ENCODE results near the gene C17orf67. TPM values are rescaled to one million over a fixed set of nuclear protein-coding genes. Genes with fewer than 3 reads are reported as not detected.

C17orf67 gene
- total RNA-seq, 1 donor from 2014 or later = 4.2 TPM

DNA sequence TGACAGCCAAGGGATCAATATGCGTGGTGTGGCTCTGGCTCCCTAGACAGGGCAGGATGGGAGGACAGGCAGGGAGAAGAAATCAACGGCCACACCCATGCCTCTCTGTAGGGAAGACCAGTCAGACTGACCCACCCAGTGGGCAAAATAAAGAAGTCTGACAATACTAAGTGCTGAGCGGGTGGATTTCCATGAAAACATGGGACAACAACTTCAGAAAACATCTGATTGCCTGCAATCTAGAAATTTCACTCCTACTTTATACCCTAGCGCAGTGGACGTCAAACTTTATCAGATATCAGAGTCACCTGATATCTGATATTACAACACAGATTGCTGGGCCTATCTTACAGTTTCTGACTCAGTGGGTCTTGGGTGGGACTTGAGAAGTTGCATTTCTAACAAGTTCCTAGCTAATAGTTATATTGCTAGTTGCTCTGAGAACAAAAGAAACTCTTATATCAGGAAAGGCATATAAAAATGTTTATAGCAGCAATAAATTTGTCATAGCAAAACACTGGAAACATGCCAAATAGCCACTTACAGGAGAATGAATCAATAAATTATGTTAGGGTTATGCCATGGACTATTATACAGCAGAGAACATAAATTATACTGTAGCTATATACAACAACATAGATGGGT, 38.4 kb downstream of the C17orf67 start:
- H3K9me3 Mint-ChIP-seq = peaks cover 19% of the 10 kb centered on the region
- intact Hi-C loops (cut with micrococcal nuclease) = no loop called here
- H3K36me3 Mint-ChIP-seq (ENCODE audit: low read depth) = peaks cover 11% of the 10 kb centered on the region
- no peak overlapping the region for H3K27ac Mint-ChIP-seq
- no peak overlapping the region for H3K4me3 Mint-ChIP-seq (ENCODE audit: low read depth)
- H3K27me3 Mint-ChIP-seq (ENCODE audit: low read depth) = peaks cover under 1% of the 10 kb centered on the region
- H3K4me1 Mint-ChIP-seq (ENCODE audit: low read depth) = no peaks in the 10 kb centered on the region
- no peak for DNase-seq (ENCODE audit: low spot score)

DNA sequence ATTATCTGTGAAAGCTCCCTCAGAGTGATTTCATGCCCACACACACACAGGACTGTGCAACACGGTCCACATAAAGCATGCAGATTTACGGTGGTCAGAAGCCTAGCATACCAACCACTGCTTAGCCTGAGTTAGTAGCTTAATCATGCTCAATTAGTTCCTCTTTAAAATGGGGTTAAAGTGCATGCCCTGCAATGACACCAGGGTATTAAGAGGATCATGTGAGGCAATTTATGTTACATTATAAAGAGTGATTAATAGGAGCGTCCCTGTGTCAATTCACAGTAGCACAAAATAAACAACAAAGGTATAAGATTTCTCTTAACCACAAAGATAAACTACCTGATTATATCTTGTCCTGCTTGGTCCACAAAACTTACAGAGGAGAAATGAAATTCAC, 39.8 kb downstream of the C17orf67 start:
- intact Hi-C loops (cut with micrococcal nuclease) = no loop called here
- no peaks in the 10 kb centered on the region for H3K27me3 Mint-ChIP-seq (ENCODE audit: low read depth)
- H3K36me3 Mint-ChIP-seq (ENCODE audit: low read depth) = peaks cover 18% of the 10 kb centered on the region
- no peak overlapping the region for H3K27ac Mint-ChIP-seq
- no peak overlapping the region for H3K4me3 Mint-ChIP-seq (ENCODE audit: low read depth)
- peaks cover 19% of the 10 kb centered on the region for H3K9me3 Mint-ChIP-seq
- H3K4me1 Mint-ChIP-seq (ENCODE audit: low read depth) = peaks cover 2% of the 10 kb centered on the region
- no peak for DNase-seq (ENCODE audit: low spot score)

DNA sequence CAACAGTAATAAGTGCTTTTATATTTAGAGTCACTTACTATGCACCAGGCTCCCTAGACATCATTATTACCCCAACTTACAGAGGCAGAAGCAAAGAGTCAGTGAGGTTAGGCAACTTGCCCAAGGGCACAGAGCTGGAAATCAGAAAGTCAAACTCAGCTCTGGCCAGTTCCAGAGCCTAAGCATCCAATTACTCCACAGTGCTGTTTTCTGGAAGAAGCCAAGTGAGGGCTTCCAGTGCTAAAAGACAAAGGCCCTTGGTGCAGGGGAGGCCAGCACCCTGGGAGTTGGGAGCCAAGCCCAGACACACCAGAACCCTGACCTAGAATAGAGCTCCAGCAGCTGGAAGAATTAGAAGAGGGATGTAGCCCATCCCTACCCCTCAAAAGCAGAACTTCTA, 40.2 kb downstream of the C17orf67 start:
- Mint-ChIP-seq H3K4me3 (ENCODE audit: low read depth) (no peak overlapping the region), H3K4me1 (ENCODE audit: low read depth) (peaks cover 2% of the 10 kb centered on the region), H3K27ac (no peak overlapping the region), H3K9me3 (peaks cover 19% of the 10 kb centered on the region), H3K27me3 (ENCODE audit: low read depth) (no peaks in the 10 kb centered on the region), H3K36me3 (ENCODE audit: low read depth) (peaks cover 18% of the 10 kb centered on the region)
- intact Hi-C loops (cut with micrococcal nuclease) = no loop called here
- no peak for DNase-seq (ENCODE audit: low spot score)

DNA sequence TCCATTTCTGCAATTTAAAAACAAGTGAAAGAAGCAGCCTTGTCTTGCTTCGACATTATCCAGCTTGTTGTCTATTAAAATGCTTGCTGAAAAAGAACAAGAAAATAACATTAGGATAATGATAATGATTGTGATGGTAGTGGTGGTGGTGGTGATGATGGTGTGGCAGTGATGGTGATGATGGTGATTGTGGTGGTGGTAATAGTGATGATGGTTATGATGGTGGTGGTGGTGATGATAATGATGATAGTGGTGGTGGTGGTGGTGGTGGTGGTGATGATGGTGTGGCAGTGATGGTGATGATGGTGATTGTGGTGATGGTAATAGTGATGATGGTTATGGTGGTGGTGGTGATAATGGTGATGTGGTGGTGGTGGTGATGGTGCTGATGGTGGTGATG, 41.5 kb downstream of the C17orf67 start:
- no peak overlapping the region for H3K4me3 Mint-ChIP-seq (ENCODE audit: low read depth)
- peaks cover 19% of the 10 kb centered on the region for H3K9me3 Mint-ChIP-seq
- H3K27me3 Mint-ChIP-seq (ENCODE audit: low read depth) = no peaks in the 10 kb centered on the region
- no peak overlapping the region for H3K27ac Mint-ChIP-seq
- intact Hi-C loops (cut with micrococcal nuclease) = no loop called here
- peaks cover 10% of the 10 kb centered on the region for H3K4me1 Mint-ChIP-seq (ENCODE audit: low read depth)
- no peak for DNase-seq (ENCODE audit: low spot score)
- H3K36me3 Mint-ChIP-seq (ENCODE audit: low read depth) = peaks cover 20% of the 10 kb centered on the region

DNA sequence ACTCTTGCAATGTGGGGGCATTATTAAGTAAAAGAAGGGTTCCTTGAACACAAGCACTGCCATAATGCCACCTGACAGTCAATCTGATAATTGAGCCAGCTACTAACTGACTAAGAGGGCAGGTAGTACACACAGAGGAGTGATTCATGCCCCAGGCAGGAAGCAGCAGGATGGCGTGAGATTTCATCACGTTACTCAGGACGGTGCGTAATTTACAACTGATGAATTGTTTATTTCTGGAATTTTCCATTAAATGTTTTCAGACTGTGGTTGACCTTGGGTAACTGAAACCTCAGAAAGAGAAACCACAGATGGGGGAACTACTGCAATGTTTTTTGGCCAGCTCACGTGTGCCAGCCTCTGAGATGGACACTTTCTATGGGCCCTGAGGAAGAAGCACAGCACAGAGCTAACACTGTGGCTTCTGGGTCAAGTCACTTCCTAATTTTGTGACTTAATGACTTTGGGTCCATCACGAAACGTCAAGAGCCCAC, 46.7 kb downstream of the C17orf67 start:
- intact Hi-C loops (cut with micrococcal nuclease) = loop anchor here (5.0 kb wide), 1 partner anchor 45 kb away; the partner anchor contains the start of genes C17orf67 and DGKE
- Mint-ChIP-seq H3K4me1 (ENCODE audit: low read depth) (peaks cover 36% of the 10 kb centered on the region), H3K27ac (peak overlapping the region; percentile 88), H3K27me3 (ENCODE audit: low read depth) (no peaks in the 10 kb centered on the region), H3K4me3 (ENCODE audit: low read depth) (peak overlapping the region; percentile 43), H3K36me3 (ENCODE audit: low read depth) (peaks cover 16% of the 10 kb centered on the region), H3K9me3 (peaks cover 10% of the 10 kb centered on the region)
- peak; percentile 54 for DNase-seq (ENCODE audit: low spot score)

DNA sequence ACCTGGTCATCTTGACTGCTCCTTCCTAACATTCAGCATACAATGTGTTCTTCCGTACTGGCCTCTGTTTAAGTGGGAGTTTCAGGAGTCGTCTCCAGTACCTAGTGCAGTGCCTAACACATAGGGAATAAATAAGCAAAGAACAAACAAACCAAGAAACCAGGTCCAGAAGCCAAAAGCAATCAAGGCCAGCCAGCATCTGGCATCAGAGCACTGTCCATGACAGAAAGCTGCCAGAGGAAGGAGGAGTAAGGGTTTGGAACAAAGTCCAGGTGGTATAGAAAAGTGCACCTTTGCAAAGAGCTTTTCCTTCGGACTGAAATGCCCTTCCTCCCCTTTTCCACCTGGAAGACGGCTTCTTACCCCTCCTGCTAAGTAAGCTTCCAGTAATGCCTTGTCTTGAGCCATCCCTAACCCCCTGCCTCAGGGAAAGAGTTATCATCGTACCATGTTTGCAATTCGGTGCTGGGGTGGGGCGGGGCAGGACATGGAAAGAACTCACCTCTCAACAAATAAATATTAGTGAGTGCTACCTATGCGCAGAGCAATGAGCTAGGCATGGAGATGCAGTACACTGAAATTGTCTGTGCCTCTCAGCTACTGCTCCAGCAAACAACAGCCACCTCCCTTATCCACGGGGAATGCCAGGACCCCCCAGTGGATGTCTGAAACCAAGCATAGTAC, 47.6 kb downstream of the C17orf67 start:
- Mint-ChIP-seq H3K4me3 (ENCODE audit: low read depth) (no peak overlapping the region), H3K9me3 (peaks cover 5% of the 10 kb centered on the region)

DNA sequence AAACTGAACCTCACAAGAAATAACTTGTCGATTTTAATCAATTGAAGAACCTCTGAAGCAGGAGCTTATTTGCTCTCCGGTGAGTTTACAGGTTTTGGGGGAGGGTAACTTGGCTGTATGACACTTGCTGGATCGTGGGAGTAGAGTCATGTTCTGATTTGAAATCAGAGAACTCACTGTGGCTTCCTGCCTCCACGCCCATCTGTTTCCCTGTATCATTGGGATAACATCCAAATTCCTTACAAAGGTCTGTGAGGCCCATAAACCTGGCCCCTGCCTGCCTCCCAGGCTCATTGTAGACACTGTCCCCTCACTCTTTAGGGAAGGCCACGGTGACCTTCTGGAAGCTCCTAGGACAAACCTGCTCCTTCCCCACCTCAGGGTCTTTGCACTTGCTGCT, 48.3 kb downstream of the C17orf67 start:
- no peak overlapping the region for H3K4me3 Mint-ChIP-seq (ENCODE audit: low read depth)
- no peak for DNase-seq (ENCODE audit: low spot score)
- peaks cover 11% of the 10 kb centered on the region for H3K36me3 Mint-ChIP-seq (ENCODE audit: low read depth)
- H3K4me1 Mint-ChIP-seq (ENCODE audit: low read depth) = peaks cover 39% of the 10 kb centered on the region
- H3K9me3 Mint-ChIP-seq = no peaks in the 10 kb centered on the region
- H3K27me3 Mint-ChIP-seq (ENCODE audit: low read depth) = no peaks in the 10 kb centered on the region
- intact Hi-C loops (cut with micrococcal nuclease) = loop anchor here (5.0 kb wide), 1 partner anchor 47 kb away; the partner anchor contains the start of genes C17orf67 and DGKE
- H3K27ac Mint-ChIP-seq = no peak overlapping the region

More for the DNA sequence above, 47.6 kb downstream of the C17orf67 start:
- intact Hi-C loops (cut with micrococcal nuclease) = loop anchor here (5.0 kb wide), 1 partner anchor 46 kb away; the partner anchor contains the start of genes C17orf67 and DGKE
- Mint-ChIP-seq H3K27me3 (ENCODE audit: low read depth) (no peaks in the 10 kb centered on the region), H3K4me1 (ENCODE audit: low read depth) (peaks cover 36% of the 10 kb centered on the region), H3K27ac (peak overlapping the region; percentile 88), H3K36me3 (ENCODE audit: low read depth) (peaks cover 15% of the 10 kb centered on the region)
- DNase-seq (ENCODE audit: low spot score) = no peak

DNA sequence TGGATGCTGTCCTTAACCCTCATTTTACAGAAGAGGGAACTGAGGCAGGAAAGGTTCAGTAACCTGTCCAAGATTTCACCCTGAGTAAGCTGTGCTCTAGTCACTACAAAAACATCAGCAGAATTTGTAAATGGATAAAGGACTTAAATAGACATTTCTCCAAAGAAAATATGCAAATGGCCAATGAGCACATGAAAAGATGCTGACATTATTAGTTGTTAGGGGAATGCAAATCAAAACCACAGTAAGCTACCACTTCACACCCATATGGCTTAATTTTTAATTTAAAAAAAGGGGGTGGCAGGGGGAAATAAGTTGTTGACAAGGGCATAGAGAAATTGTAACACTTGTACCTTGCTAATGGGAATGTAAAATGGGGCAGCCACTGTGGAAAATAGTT, 51.4 kb downstream of the C17orf67 start:
- Mint-ChIP-seq H3K9me3 (no peaks in the 10 kb centered on the region), H3K36me3 (ENCODE audit: low read depth) (peaks cover 2% of the 10 kb centered on the region), H3K27me3 (ENCODE audit: low read depth) (no peaks in the 10 kb centered on the region), H3K4me3 (ENCODE audit: low read depth) (no peak overlapping the region), H3K27ac (no peak overlapping the region), H3K4me1 (ENCODE audit: low read depth) (peaks cover 47% of the 10 kb centered on the region)
- no peak for DNase-seq (ENCODE audit: low spot score)
- intact Hi-C loops (cut with micrococcal nuclease) = no loop called here

DNA sequence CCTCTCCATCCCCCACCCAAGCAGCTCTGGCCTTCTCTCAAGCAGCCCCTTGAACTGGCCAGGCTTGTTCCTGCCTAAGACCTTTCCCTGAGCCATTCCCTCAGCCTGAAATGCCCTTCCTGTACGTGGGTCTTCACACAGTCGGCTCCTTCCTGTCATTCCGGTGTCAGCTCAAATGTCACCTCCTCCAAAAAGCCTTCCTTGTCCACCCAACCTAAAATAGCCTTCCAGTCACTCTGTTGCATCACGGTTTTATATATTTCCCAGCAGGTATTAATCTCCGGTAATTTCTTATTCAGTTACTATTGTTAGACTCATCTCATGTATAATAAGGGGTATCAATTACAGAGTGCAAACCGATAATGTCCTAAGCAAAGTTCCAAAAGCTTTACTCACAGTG, 51.8 kb downstream of the C17orf67 start:
- Mint-ChIP-seq H3K4me1 (ENCODE audit: low read depth) (peaks cover 43% of the 10 kb centered on the region), H3K9me3 (no peaks in the 10 kb centered on the region), H3K36me3 (ENCODE audit: low read depth) (no peaks in the 10 kb centered on the region), H3K4me3 (ENCODE audit: low read depth) (no peak overlapping the region), H3K27ac (no peak overlapping the region), H3K27me3 (ENCODE audit: low read depth) (no peaks in the 10 kb centered on the region)
- intact Hi-C loops (cut with micrococcal nuclease) = loop anchor here (2.0 kb wide), 2 partner anchors 19 to 103 kb away; no protein-coding TSS in a partner anchor
- DNase-seq (ENCODE audit: low spot score) = no peak

DNA sequence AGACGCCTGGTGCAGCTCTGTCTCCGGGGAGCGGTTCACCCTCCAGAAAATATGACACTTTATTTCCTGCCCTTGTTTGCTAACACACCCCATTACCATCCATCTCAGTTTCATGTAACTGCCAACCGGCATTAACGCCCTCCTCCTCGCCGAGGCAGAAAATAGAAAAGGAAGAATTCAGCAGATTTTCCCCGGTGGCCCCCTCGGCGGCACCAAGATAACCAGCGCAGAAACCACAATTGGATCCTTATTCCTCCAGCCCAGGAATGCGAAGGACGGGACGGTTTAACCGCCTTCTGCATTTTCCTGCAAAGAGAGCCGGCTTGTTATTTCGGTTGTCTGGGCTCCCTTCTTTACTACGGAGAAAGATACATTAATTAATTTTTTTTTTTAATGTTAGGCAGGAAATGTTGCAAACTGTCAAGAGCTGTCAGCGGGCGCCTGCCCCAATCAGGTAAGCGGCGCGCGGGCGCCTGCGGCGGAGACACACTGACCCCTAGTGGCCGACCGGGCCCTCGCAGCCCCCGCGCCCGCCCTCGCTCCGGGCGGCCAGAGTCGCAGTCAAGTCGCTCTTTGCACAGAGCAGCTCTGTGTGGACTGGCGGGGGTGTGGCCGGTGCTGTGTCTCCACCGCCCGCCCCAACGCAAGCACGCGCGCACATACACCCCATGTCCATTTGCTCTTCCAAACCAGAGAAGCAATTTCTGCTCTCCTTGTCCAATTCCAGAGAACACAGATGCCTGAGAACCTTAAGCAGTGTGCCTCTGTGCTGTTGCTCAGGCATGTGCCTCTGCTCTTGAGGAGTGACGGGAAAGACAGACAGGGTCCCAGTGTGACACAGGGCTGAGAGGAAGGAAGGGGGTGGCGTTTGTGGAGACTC, 53.6 kb downstream of the C17orf67 start:
- intact Hi-C loops (cut with micrococcal nuclease) = loop anchor here (1.0 to 2.0 kb wide), 4 partner anchors 17 to 188 kb away; no protein-coding TSS in a partner anchor
- H3K27me3 Mint-ChIP-seq (ENCODE audit: low read depth) = no peaks in the 10 kb centered on the region
- peak overlapping the region; percentile 92 for H3K27ac Mint-ChIP-seq

DNA sequence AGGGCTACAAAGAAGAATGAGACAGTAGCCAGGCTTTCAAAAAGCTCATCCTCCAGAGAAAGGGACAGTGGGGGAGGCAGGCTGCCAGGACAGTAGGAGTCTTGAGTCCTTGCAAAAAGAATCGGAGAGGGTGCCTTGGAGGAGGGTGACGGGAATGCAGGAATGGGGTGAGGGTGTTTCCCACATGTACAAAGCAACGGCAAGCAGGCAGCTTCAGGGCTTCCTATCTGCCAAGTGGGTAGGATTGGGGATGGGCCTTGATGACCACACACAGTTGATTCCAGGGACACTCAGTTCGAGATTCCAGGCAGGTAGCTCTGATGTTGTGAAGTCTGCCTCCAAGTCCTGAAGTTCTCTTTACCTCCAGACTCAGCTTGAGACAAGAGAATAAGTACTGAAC, 54.4 kb downstream of the C17orf67 start:
- H3K4me3 Mint-ChIP-seq (ENCODE audit: low read depth) = peak overlapping the region; percentile 89
- no peaks in the 10 kb centered on the region for H3K36me3 Mint-ChIP-seq (ENCODE audit: low read depth)
- no peak for DNase-seq (ENCODE audit: low spot score)
- no peaks in the 10 kb centered on the region for H3K27me3 Mint-ChIP-seq (ENCODE audit: low read depth)
- intact Hi-C loops (cut with micrococcal nuclease) = no loop called here
- H3K27ac Mint-ChIP-seq = peak overlapping the region; percentile 69
- H3K4me1 Mint-ChIP-seq (ENCODE audit: low read depth) = peaks cover 24% of the 10 kb centered on the region
- H3K9me3 Mint-ChIP-seq = no peaks in the 10 kb centered on the region

More for the DNA sequence above, 53.6 kb downstream of the C17orf67 start:
- Mint-ChIP-seq H3K4me3 (ENCODE audit: low read depth) (peak overlapping the region; percentile 89), H3K36me3 (ENCODE audit: low read depth) (no peaks in the 10 kb centered on the region), H3K4me1 (ENCODE audit: low read depth) (peaks cover 27% of the 10 kb centered on the region), H3K9me3 (no peaks in the 10 kb centered on the region)
- DNase-seq (ENCODE audit: low spot score) = peak; percentile 88

DNA sequence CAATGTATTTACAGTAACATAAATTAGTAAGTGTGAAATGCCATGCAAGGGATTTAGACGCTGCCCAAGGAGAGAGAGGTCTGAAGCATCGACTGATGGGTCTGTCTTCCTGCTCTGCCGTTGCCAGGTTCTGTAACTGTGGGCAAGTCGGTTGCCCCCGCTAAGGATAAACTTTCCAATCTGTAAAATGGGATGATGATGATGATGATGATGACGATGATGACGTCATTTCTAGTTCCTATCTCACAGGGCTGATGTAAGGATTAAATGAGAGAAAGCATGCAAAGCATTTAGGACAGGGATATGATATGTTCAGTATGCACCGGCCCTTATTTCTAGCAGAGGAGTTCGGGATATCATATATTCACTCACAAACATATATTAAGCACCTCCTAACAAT, 54.8 kb downstream of the C17orf67 start:
- Mint-ChIP-seq H3K9me3 (no peaks in the 10 kb centered on the region), H3K4me1 (ENCODE audit: low read depth) (peaks cover 24% of the 10 kb centered on the region), H3K4me3 (ENCODE audit: low read depth) (peak overlapping the region; percentile 30), H3K27ac (no peak overlapping the region), H3K36me3 (ENCODE audit: low read depth) (no peaks in the 10 kb centered on the region), H3K27me3 (ENCODE audit: low read depth) (no peaks in the 10 kb centered on the region)
- intact Hi-C loops (cut with micrococcal nuclease) = no loop called here
- DNase-seq (ENCODE audit: low spot score) = no peak

Measured in activated T-helper 2 cell treated with anti-CD3 and anti-CD28 coated beads, Interferon-gamma antibody, Interleukin-2, Interleukin-4, amounts not matched to agents 10 μg/mL and 5 μg/mL and 100 μg/mL, durations not matched to agents 14 hours and 24 hours and 36 hours (primary cell).